ENCODE results near the gene PI4KA. TPM values are rescaled to one million over a fixed set of nuclear protein-coding genes. Genes with fewer than 3 reads are reported as not detected.

The PI4KA gene
- total and polyA plus RNA-seq, 2 of the 13 experiments (the other 11 are each of a cell fraction or from before 2014, with no cell fraction given) = 27.4 to 56.4 TPM

GRCh38 chr22:20777420-20778177 lies 81.0 kb downstream of the PI4KA start (continued):
- TF ChIP-seq ZBTB46 (CRISPR knock-in tag; IDR thresholded peaks at IDR 0.05; ENCODE audit: borderline replicate concordance) (no peak), HNRNPUL1 (IDR thresholded peaks at IDR 0.05; ENCODE audit: low read depth, low read length) (no peak), PRDM15 (CRISPR knock-in tag; IDR thresholded peaks at IDR 0.05) (0 out of 2 replicates have a peak, but pooled peaks have one; percentile 56), SIN3A (IDR thresholded peaks at IDR 0.05; ENCODE audit: borderline replicate concordance, low read depth, low read length) (peak; percentile 56; the same call in 1 of the 2 replicates), ZNF138 (CRISPR knock-in tag; IDR thresholded peaks at IDR 0.05; ENCODE audit: low read depth) (no peak), MAF1 (CRISPR knock-in tag; IDR thresholded peaks at IDR 0.05; ENCODE audit: borderline replicate concordance) (no peak), KMT2B (CRISPR knock-in tag; IDR thresholded peaks at IDR 0.05) (0 out of 2 replicates have a peak, but pooled peaks have one; percentile 51), HCFC1 (IDR thresholded peaks at IDR 0.05; ENCODE audit: low read depth, low read length) (no peak), CC2D1A (CRISPR knock-in tag; IDR thresholded peaks at IDR 0.05) (0 out of 2 replicates have a peak, but pooled peaks have one; percentile 33), ZNF670 (CRISPR knock-in tag; IDR thresholded peaks at IDR 0.05; ENCODE audit: borderline replicate concordance) (0 out of 2 replicates have a peak, but pooled peaks have one; percentile 36), MXD3 (CRISPR knock-in tag; IDR thresholded peaks at IDR 0.05) (no peak), DMAP1 (CRISPR knock-in tag; IDR thresholded peaks at IDR 0.05) (peak; percentile 64; the same call in 1 of the 2 replicates), HOXA7 (CRISPR knock-in tag; IDR thresholded peaks at IDR 0.05) (no peak), SKIL (CRISPR knock-in tag; IDR thresholded peaks at IDR 0.05; ENCODE audit: borderline replicate concordance) (peak; percentile 86), ZBTB49 (CRISPR knock-in tag; IDR thresholded peaks at IDR 0.05; ENCODE audit: borderline replicate concordance) (no peak), TERF1 (CRISPR knock-in tag; IDR thresholded peaks at IDR 0.05) (no peak)

Measured in HepG2 (cell line).